Muscle of back (tissue), 10 donors: Measurements from ENCODE around the gene HS6ST3. TPM values are rescaled to one million over a fixed set of nuclear protein-coding genes. Genes with fewer than 3 reads are reported as not detected.

Experiments
- polyA plus RNA-seq, 10 donors: library from polyadenylated mRNA; unstranded; fragments of 120-200 nt; gene quantifications; one replicate each; pipeline ENCODE4 v1.2.1, GENCODE V29; 2013; ENCODE audit not compliant: insufficient read length in 10 of 10

HS6ST3 gene
- polyA plus RNA-seq, 10 donors, result 0.13 to 2.0 (median 0.40) TPM

Other genes with a start within 250 kb of the HS6ST3 start
- 10 to 100 TPM; 17.8 to 39.3 (median 22.5) TPM for gene UGGT2, start 36.7 kb upstream of the HS6ST3 start, polyA plus RNA-seq